Liver (tissue), 9 donors: Measurements from ENCODE around the gene RBM14. TPM values are rescaled to one million over a fixed set of nuclear protein-coding genes. Genes with fewer than 3 reads are reported as not detected.

Source experiments
- DNase-seq: peaks from one replicate; pipeline ENCODE4 v3.0.0-alpha.2; 2017; ENCODE audit warnings: low spot score
- H3K27ac ChIP-seq, 2 donors: one replicate each; pipeline ENCODE4 v1.7.0; 2013; ENCODE audit warnings: inconsistent platforms in 2 of 2, low read length in 2 of 2, control low read depth in 1 of 2, low read depth in 1 of 2, mild to moderate bottlenecking in 1 of 2
- H3K27me3 ChIP-seq, 4 donors: one replicate each; pipeline versions ENCODE4 v1.6.1 to v1.7.0; 2013; ENCODE audit warnings: low read length in 3 of 4, inconsistent platforms in 1 of 4, mild to moderate bottlenecking in 1 of 4, moderate library complexity in 1 of 4; ENCODE audit not compliant: control insufficient read depth in 4 of 4, insufficient read depth in 4 of 4
- H3K36me3 ChIP-seq, 4 donors: one replicate each; pipeline versions ENCODE4 v1.6.1 to v1.7.0; 2013; ENCODE audit warnings: low read length in 3 of 4, mild to moderate bottlenecking in 3 of 4, low read depth in 1 of 4, moderate library complexity in 1 of 4; ENCODE audit not compliant: control insufficient read depth in 4 of 4, insufficient read depth in 3 of 4
- H3K4me1 ChIP-seq, 4 donors: one replicate each; pipeline versions ENCODE4 v1.6.1 to v1.7.0; 2013; ENCODE audit warnings: low read length in 3 of 4, mild to moderate bottlenecking in 3 of 4, moderate library complexity in 1 of 4; ENCODE audit not compliant: control insufficient read depth in 4 of 4, insufficient read depth in 4 of 4
- H3K4me3 ChIP-seq, 3 donors: one replicate each; pipeline versions ENCODE4 v1.6.1 to v1.7.0; 2013; ENCODE audit warnings: low read length in 3 of 3, control low read depth in 1 of 3, low read depth in 1 of 3, mild to moderate bottlenecking in 1 of 3
- H3K9ac ChIP-seq, 2 donors: one replicate each; pipeline ENCODE4 v1.7.0; 2013; ENCODE audit warnings: low read length in 2 of 2, mild to moderate bottlenecking in 2 of 2, moderate library complexity in 2 of 2, control low read depth in 1 of 2, low read depth in 1 of 2
- H3K9me3 ChIP-seq, 4 donors: one replicate each; pipeline versions ENCODE4 v1.6.1 to v1.7.0; 2013; ENCODE audit warnings: low read length in 3 of 4; ENCODE audit not compliant: control insufficient read depth in 4 of 4
- EGR1 ChIP-seq, 2 donors: IDR thresholded peaks; 2 replicates each; pipeline ENCODE4 v1.6.1; 2016 to 2018; ENCODE audit warnings: antibody characterized with exemption in 2 of 2, low read depth in 2 of 2
- FOXA1 ChIP-seq: IDR thresholded peaks from 2 replicates; pipeline ENCODE4 v1.6.1; 2016; ENCODE audit warnings: antibody characterized with exemption
- GABPA ChIP-seq, 2 donors: IDR thresholded peaks in 1 of 2; conservative IDR thresholded peaks in 1 of 2; 2 replicates each; pipeline ENCODE4 v1.6.1; 2016; ENCODE audit warnings: antibody characterized with exemption in 2 of 2, mild to moderate bottlenecking in 1 of 2, moderate library complexity in 1 of 2
- HNF4A ChIP-seq, 2 donors: conservative IDR thresholded peaks; 2 replicates each; pipeline ENCODE4 v1.6.1; 2016; ENCODE audit warnings: antibody characterized with exemption in 2 of 2, mild to moderate bottlenecking in 2 of 2
- HNF4G ChIP-seq: IDR thresholded peaks from 2 replicates; pipeline ENCODE4 v1.6.1; 2016; ENCODE audit warnings: antibody characterized with exemption
- NR2F2 ChIP-seq: IDR thresholded peaks from 2 replicates; pipeline ENCODE4 v1.6.1; 2016; ENCODE audit warnings: antibody characterized with exemption
- RAD21 ChIP-seq, 2 donors: IDR thresholded peaks; 2 replicates each; pipeline ENCODE4 v1.6.1; 2016; ENCODE audit warnings: antibody characterized with exemption in 2 of 2, mild to moderate bottlenecking in 2 of 2
- RXRA ChIP-seq, 2 donors: IDR thresholded peaks; 2 replicates each; pipeline ENCODE4 v1.6.1; 2017 to 2018; ENCODE audit warnings: antibody characterized with exemption in 2 of 2, mild to moderate bottlenecking in 1 of 2
- SP1 ChIP-seq: IDR thresholded peaks from 2 replicates; pipeline ENCODE4 v1.6.1; 2018; ENCODE audit warnings: antibody characterized with exemption, mild to moderate bottlenecking
- YY1 ChIP-seq: IDR thresholded peaks from 2 replicates; pipeline ENCODE4 v1.6.1; 2016; ENCODE audit warnings: antibody characterized with exemption, mild to moderate bottlenecking
- WGBS: extraction: QIAGEN DNeasy Blood & Tissue Kit; methylation state at CpG from one replicate; pipeline ENCODE4 v1.1.7; 2013; 5-methylcytosine and 5-hydroxymethylcytosine counted together
- polyA plus RNA-seq, 2 donors: library from polyadenylated mRNA; stranded (reverse) in 1 of 2; unstranded in 1 of 2; fragments of 200-250 nt in 1 of 2; fragments of >200 nt in 1 of 2; fragmentation: Nextera tagmentation in 1 of 2; extraction: Ambion mirVana in 1 of 2; gene quantifications; one replicate each; pipeline versions ENCODE4 v1.2.1 to v1.2.3, GENCODE V29; 2013 to 2015
- total RNA-seq, 2 donors: library from RNA; depleted of rRNA; stranded (reverse); fragments of >200 nt; gene quantifications; one replicate each; pipeline ENCODE4 v1.2.3, GENCODE V29; 2014
- TF ChIP-seq, protein P1 (sequence below): fragments of 150-350 bp; IDR thresholded peaks from 2 replicates; pipeline ENCODE4 v1.5.1; 2017; ENCODE audit warnings: improper control_type of control experiment, low read depth, low read length; ENCODE audit not compliant: missing input control
- TF ChIP-seq, protein P2 (sequence below): IDR thresholded peaks from 2 replicates; pipeline ENCODE4 v1.6.1; 2016; ENCODE audit warnings: antibody characterized with exemption, mild to moderate bottlenecking
- TF ChIP-seq, protein P3 (sequence below): IDR thresholded peaks from 2 replicates; pipeline ENCODE4 v1.6.1; 2016; ENCODE audit warnings: antibody characterized with exemption
- TF ChIP-seq, protein P4 (sequence below): IDR thresholded peaks from 2 replicates; pipeline ENCODE4 v1.6.1; 2016; ENCODE audit warnings: antibody characterized with exemption
- donor health status: healthy.
- donor health status: healthy.
- donor health status: healthy.
- donor health status: healthy.
- donor health status: healthy.

RBM14 gene
- total and polyA plus RNA-seq, 4 donors: 7.0 to 53.5 (median 21.9) TPM

DNA sequence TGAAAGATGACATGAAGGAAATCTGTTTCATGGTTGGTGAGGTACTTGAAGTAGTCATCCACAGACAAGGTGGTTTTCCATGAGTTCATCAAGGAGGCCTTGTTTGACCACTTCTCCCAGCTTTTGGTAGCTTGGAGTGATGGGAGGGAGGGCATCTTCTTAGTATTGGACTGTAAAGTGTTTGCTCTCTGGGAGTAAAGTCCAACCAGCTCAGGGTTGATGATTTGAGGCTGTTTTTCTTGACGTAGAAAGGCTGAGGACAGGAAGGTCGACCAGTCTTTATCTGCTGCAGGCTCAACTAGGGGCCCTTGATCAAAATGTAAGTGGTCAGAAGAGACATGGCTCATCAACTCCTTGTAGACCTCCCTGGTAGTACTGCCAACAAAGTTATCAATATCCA lies 25.3 kb upstream of the RBM14 start:
- H3K9ac ChIP-seq: no peak overlapping the region
- peak in 1 of 2 donors; percentile 13 for TF ChIP-seq RAD21 (IDR thresholded peaks at IDR 0.05)
- TF ChIP-seq SP1: peak; percentile 43
- TF ChIP-seq, protein P1, sequence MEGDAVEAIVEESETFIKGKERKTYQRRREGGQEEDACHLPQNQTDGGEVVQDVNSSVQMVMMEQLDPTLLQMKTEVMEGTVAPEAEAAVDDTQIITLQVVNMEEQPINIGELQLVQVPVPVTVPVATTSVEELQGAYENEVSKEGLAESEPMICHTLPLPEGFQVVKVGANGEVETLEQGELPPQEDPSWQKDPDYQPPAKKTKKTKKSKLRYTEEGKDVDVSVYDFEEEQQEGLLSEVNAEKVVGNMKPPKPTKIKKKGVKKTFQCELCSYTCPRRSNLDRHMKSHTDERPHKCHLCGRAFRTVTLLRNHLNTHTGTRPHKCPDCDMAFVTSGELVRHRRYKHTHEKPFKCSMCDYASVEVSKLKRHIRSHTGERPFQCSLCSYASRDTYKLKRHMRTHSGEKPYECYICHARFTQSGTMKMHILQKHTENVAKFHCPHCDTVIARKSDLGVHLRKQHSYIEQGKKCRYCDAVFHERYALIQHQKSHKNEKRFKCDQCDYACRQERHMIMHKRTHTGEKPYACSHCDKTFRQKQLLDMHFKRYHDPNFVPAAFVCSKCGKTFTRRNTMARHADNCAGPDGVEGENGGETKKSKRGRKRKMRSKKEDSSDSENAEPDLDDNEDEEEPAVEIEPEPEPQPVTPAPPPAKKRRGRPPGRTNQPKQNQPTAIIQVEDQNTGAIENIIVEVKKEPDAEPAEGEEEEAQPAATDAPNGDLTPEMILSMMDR: no peak
- TF ChIP-seq HNF4A (conservative IDR thresholded peaks at IDR 0.05): peak; percentile 89 to 93
- peak; percentile 24 for TF ChIP-seq YY1
- no peak for TF ChIP-seq FOXA1
- TF ChIP-seq, protein P2, sequence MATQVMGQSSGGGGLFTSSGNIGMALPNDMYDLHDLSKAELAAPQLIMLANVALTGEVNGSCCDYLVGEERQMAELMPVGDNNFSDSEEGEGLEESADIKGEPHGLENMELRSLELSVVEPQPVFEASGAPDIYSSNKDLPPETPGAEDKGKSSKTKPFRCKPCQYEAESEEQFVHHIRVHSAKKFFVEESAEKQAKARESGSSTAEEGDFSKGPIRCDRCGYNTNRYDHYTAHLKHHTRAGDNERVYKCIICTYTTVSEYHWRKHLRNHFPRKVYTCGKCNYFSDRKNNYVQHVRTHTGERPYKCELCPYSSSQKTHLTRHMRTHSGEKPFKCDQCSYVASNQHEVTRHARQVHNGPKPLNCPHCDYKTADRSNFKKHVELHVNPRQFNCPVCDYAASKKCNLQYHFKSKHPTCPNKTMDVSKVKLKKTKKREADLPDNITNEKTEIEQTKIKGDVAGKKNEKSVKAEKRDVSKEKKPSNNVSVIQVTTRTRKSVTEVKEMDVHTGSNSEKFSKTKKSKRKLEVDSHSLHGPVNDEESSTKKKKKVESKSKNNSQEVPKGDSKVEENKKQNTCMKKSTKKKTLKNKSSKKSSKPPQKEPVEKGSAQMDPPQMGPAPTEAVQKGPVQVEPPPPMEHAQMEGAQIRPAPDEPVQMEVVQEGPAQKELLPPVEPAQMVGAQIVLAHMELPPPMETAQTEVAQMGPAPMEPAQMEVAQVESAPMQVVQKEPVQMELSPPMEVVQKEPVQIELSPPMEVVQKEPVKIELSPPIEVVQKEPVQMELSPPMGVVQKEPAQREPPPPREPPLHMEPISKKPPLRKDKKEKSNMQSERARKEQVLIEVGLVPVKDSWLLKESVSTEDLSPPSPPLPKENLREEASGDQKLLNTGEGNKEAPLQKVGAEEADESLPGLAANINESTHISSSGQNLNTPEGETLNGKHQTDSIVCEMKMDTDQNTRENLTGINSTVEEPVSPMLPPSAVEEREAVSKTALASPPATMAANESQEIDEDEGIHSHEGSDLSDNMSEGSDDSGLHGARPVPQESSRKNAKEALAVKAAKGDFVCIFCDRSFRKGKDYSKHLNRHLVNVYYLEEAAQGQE: no peak
- no peak for TF ChIP-seq EGR1 (IDR thresholded peaks at IDR 0.05; ENCODE audit: low read depth in 2 of 2)
- no peak for TF ChIP-seq GABPA (IDR thresholded peaks at IDR 0.05 in 1 of 2, conservative IDR thresholded peaks at IDR 0.05 in 1 of 2)
- peak in 1 of 2 donors; percentile 48 for TF ChIP-seq RXRA (IDR thresholded peaks at IDR 0.05)
- TF ChIP-seq HNF4G: peak; percentile 68
- TF ChIP-seq, protein P3, sequence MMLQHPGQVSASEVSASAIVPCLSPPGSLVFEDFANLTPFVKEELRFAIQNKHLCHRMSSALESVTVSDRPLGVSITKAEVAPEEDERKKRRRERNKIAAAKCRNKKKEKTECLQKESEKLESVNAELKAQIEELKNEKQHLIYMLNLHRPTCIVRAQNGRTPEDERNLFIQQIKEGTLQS: no peak
- TF ChIP-seq, protein P4, sequence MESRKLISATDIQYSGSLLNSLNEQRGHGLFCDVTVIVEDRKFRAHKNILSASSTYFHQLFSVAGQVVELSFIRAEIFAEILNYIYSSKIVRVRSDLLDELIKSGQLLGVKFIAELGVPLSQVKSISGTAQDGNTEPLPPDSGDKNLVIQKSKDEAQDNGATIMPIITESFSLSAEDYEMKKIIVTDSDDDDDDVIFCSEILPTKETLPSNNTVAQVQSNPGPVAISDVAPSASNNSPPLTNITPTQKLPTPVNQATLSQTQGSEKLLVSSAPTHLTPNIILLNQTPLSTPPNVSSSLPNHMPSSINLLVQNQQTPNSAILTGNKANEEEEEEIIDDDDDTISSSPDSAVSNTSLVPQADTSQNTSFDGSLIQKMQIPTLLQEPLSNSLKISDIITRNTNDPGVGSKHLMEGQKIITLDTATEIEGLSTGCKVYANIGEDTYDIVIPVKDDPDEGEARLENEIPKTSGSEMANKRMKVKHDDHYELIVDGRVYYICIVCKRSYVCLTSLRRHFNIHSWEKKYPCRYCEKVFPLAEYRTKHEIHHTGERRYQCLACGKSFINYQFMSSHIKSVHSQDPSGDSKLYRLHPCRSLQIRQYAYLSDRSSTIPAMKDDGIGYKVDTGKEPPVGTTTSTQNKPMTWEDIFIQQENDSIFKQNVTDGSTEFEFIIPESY: no peak
- no peak for TF ChIP-seq NR2F2
- no peak for DNase-seq
- no peak overlapping the region for H3K4me3 ChIP-seq
- H3K9me3 ChIP-seq: no peaks in the 10 kb centered on the region
- H3K36me3 ChIP-seq: no peaks in the 10 kb centered on the region
- WGBS: 25% methylated on average over 2 of the region's 2 CpGs
- peaks cover 13 to 35% (median 27%) of the 10 kb centered on the region in 4 donors for H3K4me1 ChIP-seq
- H3K27me3 ChIP-seq: no peaks in the 10 kb centered on the region
- no peak overlapping the region for H3K27ac ChIP-seq
